NB4 (cell line): ENCODE results near the gene SRP9.

Experiments
- CTCF ChIP-seq: IDR thresholded peaks from one replicate; pipeline ENCODE4 v1.5.1; 2012; ENCODE audit warnings: low read depth, low read length
- MAX ChIP-seq: IDR thresholded peaks from 2 replicates; pipeline ENCODE4 v1.6.1; 2011; ENCODE audit warnings: low read depth, low read length
- POLR2A ChIP-seq: IDR thresholded peaks from 2 replicates; pipeline ENCODE4 v1.6.1; 2011; ENCODE audit warnings: mild to moderate bottlenecking; ENCODE audit not compliant: insufficient read length; ENCODE audit errors: extremely low read depth

GRCh38 chr1:225739542-225740107 is 38.0 kb upstream of the SRP9 start:
- TF ChIP-seq CTCF (no peak), POLR2A (no peak), MAX (no peak)
